Measurements from ENCODE around the gene RPRD2. TPM values are rescaled to one million over a fixed set of nuclear protein-coding genes. Genes with fewer than 3 reads are reported as not detected.

Gene RPRD2
- total and polyA plus RNA-seq, 2 donors (not counting 1 experiment from before 2014, with no cell fraction given), result 16.6 to 49.1 TPM

DNA sequence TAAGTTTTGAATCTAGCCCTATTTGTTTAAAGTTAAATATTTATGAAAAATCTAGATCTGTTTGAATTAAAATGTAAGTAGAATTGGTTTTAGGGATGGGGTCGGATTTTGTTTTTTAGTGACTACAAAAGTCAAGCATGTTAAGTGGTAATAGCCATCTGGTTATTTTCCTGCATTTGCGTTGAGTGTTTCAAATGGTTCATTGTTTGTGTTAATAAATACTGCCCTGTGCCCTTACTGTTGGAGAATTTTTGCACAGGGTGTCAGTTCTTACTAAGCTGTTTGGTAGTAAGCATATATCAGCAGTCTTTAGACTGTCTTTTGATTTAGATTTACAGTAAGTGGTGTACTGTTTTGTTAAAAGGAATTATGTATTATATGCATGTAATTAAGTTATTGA is 77.2 kb downstream of the RPRD2 start:
- no peak overlapping the region for H3K4me2 ChIP-seq (replicated peaks; ENCODE audit: low read depth, low read length, poor library complexity, severe bottlenecking)
- no peak for DNase-seq
- ChIA-PET POLR2A (no interaction called here), CTCF (interaction anchor here (0.5 kb wide), 1 partner anchor 382 kb away, joined by 3 read pairs; no protein-coding TSS in a partner anchor)
- H3K27ac ChIP-seq (ENCODE audit: low read length in 2 of 2), result no peak overlapping the region
- H3K27ac Mint-ChIP-seq, result no peak overlapping the region
- intact Hi-C loops (cut with micrococcal nuclease), result no loop called here
- no peaks in the 10 kb centered on the region for H3K27me3 Mint-ChIP-seq
- no peak overlapping the region for H3K4me3 Mint-ChIP-seq
- WGBS (ENCODE audit: insufficient coverage), result 100% methylated on average over 2 of the region's 2 CpGs
- no peak overlapping the region for H3K4me3 ChIP-seq (ENCODE audit: control extremely low read depth in 1 of 5, extremely low read depth in 1 of 5, insufficient read depth in 1 of 5, low read depth in 2 of 5, low read length in 4 of 5)
- H3K9ac ChIP-seq (ENCODE audit: low read length), result no peak overlapping the region
- H3K4me1 ChIP-seq (ENCODE audit: control insufficient read depth in 2 of 2, insufficient read depth in 2 of 2, low read length in 2 of 2), result no peaks in the 10 kb centered on the region
- H3K79me2 ChIP-seq (ENCODE audit: control insufficient read depth, insufficient read depth, low read length), result peaks cover 12% of the 10 kb centered on the region
- H3K9me3 ChIP-seq (ENCODE audit: control extremely low read depth in 1 of 3, control insufficient read depth in 2 of 3, insufficient read depth in 1 of 3, low read length in 2 of 3), result no peaks in the 10 kb centered on the region
- no peaks in the 10 kb centered on the region for H3K4me1 Mint-ChIP-seq
- H3K27me3 ChIP-seq (replicated peaks in 1 of 4; ENCODE audit: control extremely low read depth in 1 of 4, control insufficient read depth in 3 of 4, insufficient read depth in 4 of 4, low read length in 3 of 4), result no peaks in the 10 kb centered on the region
- H2AFZ ChIP-seq (ENCODE audit: insufficient read depth, low read depth, low read length, poor library complexity, severe bottlenecking), result no peak overlapping the region
- peaks cover 13 to 43% of the 10 kb centered on the region in 2 experiments for H3K36me3 ChIP-seq (replicated peaks in 1 of 2; ENCODE audit: control extremely low read depth in 1 of 2, control insufficient read depth in 1 of 2, extremely low read depth in 1 of 2, insufficient read depth in 2 of 2, low read length in 1 of 2)
- H4K20me1 ChIP-seq (ENCODE audit: control insufficient read depth, insufficient read depth, low read length, poor library complexity, severe bottlenecking), result no peaks in the 10 kb centered on the region
- no peak for ATAC-seq (ENCODE audit: low read depth)
- TF ChIP-seq EZH2 (IDR thresholded peaks at IDR 0.05; ENCODE audit: borderline replicate concordance, insufficient read depth, low read depth, low read length, poor library complexity, severe bottlenecking), result no peak
- TF ChIP-seq, protein P1, sequence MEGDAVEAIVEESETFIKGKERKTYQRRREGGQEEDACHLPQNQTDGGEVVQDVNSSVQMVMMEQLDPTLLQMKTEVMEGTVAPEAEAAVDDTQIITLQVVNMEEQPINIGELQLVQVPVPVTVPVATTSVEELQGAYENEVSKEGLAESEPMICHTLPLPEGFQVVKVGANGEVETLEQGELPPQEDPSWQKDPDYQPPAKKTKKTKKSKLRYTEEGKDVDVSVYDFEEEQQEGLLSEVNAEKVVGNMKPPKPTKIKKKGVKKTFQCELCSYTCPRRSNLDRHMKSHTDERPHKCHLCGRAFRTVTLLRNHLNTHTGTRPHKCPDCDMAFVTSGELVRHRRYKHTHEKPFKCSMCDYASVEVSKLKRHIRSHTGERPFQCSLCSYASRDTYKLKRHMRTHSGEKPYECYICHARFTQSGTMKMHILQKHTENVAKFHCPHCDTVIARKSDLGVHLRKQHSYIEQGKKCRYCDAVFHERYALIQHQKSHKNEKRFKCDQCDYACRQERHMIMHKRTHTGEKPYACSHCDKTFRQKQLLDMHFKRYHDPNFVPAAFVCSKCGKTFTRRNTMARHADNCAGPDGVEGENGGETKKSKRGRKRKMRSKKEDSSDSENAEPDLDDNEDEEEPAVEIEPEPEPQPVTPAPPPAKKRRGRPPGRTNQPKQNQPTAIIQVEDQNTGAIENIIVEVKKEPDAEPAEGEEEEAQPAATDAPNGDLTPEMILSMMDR (IDR thresholded peaks at IDR 0.05), result no peak
- H3K9me3 Mint-ChIP-seq (ENCODE audit: insufficient read depth), result no peaks in the 10 kb centered on the region

DNA sequence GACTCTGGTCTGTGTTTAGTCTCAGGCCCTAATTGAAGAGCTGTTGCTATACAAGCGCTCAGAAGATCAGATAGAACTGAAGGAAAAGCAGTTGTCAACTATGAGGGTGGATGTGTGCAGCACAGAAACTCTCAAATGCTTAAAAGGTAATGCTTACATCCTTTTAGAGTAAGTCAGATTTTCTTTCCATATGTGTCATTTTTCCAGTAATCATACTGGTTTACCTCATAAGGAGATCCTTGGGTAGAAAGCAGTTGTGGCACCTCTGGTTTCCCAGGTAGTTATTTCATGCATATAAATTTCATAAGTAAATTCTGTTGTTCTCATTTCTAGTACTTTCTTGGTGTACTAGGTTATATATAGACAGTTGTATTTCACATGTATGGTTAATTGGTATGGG is 80.3 kb downstream of the RPRD2 start:
- Mint-ChIP-seq H3K27ac (no peak overlapping the region), H3K27me3 (no peaks in the 10 kb centered on the region), H3K4me3 (no peak overlapping the region), H3K4me1 (no peaks in the 10 kb centered on the region), H3K9me3 (ENCODE audit: insufficient read depth) (no peaks in the 10 kb centered on the region)
- Histone ChIP-seq H3K36me3 (replicated peaks in 1 of 2; ENCODE audit: control extremely low read depth in 1 of 2, control insufficient read depth in 1 of 2, extremely low read depth in 1 of 2, insufficient read depth in 2 of 2, low read length in 1 of 2) (peaks cover 18 to 67% of the 10 kb centered on the region in 2 experiments), H3K27me3 (replicated peaks in 1 of 4; ENCODE audit: control extremely low read depth in 1 of 4, control insufficient read depth in 3 of 4, insufficient read depth in 4 of 4, low read length in 3 of 4) (no peaks in the 10 kb centered on the region), H3K4me1 (ENCODE audit: control insufficient read depth in 2 of 2, insufficient read depth in 2 of 2, low read length in 2 of 2) (no peaks in the 10 kb centered on the region), H2AFZ (ENCODE audit: insufficient read depth, low read depth, low read length, poor library complexity, severe bottlenecking) (no peak overlapping the region), H3K4me3 (ENCODE audit: control extremely low read depth in 1 of 5, extremely low read depth in 1 of 5, insufficient read depth in 1 of 5, low read depth in 2 of 5, low read length in 4 of 5) (no peak overlapping the region), H4K20me1 (ENCODE audit: control insufficient read depth, insufficient read depth, low read length, poor library complexity, severe bottlenecking) (no peaks in the 10 kb centered on the region), H3K9me3 (ENCODE audit: control extremely low read depth in 1 of 3, control insufficient read depth in 2 of 3, insufficient read depth in 1 of 3, low read length in 2 of 3) (no peaks in the 10 kb centered on the region), H3K4me2 (replicated peaks; ENCODE audit: low read depth, low read length, poor library complexity, severe bottlenecking) (no peak overlapping the region), H3K27ac (ENCODE audit: low read length in 2 of 2) (no peak overlapping the region), H3K9ac (ENCODE audit: low read length) (no peak overlapping the region), H3K79me2 (ENCODE audit: control insufficient read depth, insufficient read depth, low read length) (peaks cover 12% of the 10 kb centered on the region)
- 100% methylated on average over 1 of the region's 1 CpG for WGBS (ENCODE audit: insufficient coverage)
- no peak for DNase-seq
- TF ChIP-seq, protein P1 (IDR thresholded peaks at IDR 0.05), result no peak
- TF ChIP-seq EZH2 (IDR thresholded peaks at IDR 0.05; ENCODE audit: borderline replicate concordance, insufficient read depth, low read depth, low read length, poor library complexity, severe bottlenecking), result no peak
- POLR2A ChIA-PET, result no interaction called here
- ATAC-seq (ENCODE audit: low read depth), result no peak
- intact Hi-C loops (cut with micrococcal nuclease), result no loop called here
- CTCF ChIA-PET, result no interaction called here
